ENCODE results near the gene PEAK1.

The PEAK1 gene

GRCh38 chr15:77392762-77393470, 27.0 kb downstream of the PEAK1 start:
- TF ChIP-seq, protein P1, sequence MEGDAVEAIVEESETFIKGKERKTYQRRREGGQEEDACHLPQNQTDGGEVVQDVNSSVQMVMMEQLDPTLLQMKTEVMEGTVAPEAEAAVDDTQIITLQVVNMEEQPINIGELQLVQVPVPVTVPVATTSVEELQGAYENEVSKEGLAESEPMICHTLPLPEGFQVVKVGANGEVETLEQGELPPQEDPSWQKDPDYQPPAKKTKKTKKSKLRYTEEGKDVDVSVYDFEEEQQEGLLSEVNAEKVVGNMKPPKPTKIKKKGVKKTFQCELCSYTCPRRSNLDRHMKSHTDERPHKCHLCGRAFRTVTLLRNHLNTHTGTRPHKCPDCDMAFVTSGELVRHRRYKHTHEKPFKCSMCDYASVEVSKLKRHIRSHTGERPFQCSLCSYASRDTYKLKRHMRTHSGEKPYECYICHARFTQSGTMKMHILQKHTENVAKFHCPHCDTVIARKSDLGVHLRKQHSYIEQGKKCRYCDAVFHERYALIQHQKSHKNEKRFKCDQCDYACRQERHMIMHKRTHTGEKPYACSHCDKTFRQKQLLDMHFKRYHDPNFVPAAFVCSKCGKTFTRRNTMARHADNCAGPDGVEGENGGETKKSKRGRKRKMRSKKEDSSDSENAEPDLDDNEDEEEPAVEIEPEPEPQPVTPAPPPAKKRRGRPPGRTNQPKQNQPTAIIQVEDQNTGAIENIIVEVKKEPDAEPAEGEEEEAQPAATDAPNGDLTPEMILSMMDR (IDR thresholded peaks at IDR 0.05; ENCODE audit: low read depth, low read length, missing control alignments) = no peak
- no peak for DNase-seq (ENCODE audit: extremely low read depth, low read depth)
- H3K4me3 ChIP-seq (replicated peaks; ENCODE audit: low read depth, low read length) = no peak overlapping the region

DNA sequence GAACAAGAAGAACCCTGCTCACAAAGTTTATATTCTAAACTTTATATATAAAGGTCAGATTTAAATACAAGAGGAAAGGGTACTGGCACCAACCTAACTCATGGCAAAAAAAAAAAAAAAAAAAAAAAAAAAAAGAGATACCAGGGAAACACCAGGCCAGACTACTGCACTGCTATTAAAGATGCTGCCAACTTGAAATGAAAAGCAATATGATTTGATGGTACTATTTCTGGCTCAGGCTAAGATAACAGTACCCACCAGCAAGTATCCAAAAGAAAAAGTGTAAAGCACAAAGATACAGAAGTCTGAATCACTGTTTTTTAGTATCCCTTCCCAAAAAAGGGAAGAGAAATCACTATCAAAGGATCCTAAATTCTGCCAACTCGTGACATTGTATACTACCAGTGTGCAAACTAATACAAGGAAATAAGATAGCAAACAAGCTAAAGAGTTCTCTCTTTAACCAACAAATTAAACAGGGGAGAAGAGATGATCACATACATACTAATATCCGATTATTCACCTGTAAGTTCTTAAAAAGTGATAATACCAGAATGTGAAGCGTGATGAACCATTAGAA, 28.4 kb downstream of the PEAK1 start:
- H3K4me3 ChIP-seq (replicated peaks; ENCODE audit: low read depth, low read length) = no peak overlapping the region
- TF ChIP-seq, protein P1 (IDR thresholded peaks at IDR 0.05; ENCODE audit: low read depth, low read length, missing control alignments) = no peak
- no peak for DNase-seq (ENCODE audit: extremely low read depth, low read depth)

DNA sequence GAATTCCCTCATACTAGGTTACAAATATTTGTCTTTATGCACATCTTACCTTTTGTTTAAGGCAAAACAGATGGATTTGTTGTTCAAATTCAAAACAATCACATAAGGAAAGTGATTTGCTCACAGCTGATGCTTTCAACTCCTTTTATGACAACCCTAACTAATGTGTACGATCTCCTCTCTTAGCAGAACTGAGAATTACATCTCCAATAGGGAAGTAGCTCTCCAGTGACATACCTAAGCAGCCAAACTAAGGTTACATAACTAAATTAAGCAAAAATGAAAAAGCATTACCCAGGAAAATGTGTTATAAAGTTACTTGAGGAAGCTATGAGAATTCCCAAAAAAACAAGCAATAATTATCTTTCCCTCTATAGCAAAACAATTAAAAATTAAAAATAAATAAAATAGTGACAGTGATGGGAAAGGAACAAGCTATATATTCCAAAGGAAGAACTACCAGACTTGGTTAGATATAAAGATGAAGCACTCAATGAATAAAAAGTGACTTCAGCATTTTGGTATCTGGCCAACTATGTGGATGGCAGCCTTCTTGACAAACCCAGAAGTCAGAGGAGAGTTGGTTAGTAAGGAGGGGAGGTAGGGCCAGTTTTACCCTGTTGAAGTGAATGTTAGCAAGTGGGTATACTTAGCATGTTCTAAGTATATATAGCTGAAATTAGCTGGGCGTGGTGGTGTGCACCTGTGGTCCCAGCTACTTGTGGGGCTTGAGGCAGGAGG, 32.4 kb downstream of the PEAK1 start:
- DNase-seq (ENCODE audit: extremely low read depth, low read depth) = no peak
- H3K4me3 ChIP-seq (replicated peaks; ENCODE audit: low read depth, low read length) = no peak overlapping the region
- TF ChIP-seq, protein P1 (IDR thresholded peaks at IDR 0.05; ENCODE audit: low read depth, low read length, missing control alignments) = no peak

- TF ChIP-seq, protein P1 (IDR thresholded peaks at IDR 0.05; ENCODE audit: low read depth, low read length, missing control alignments) = no peak
- no peak for DNase-seq (ENCODE audit: extremely low read depth, low read depth)
- H3K4me3 ChIP-seq (replicated peaks; ENCODE audit: low read depth, low read length) = no peak overlapping the region
These were observed 33.3 kb downstream of the PEAK1 start for GRCh38 chr15:77386626-77387025.

GRCh38 chr15:77384589-77385359, 35.1 kb downstream of the PEAK1 start:
- TF ChIP-seq, protein P1 (IDR thresholded peaks at IDR 0.05; ENCODE audit: low read depth, low read length, missing control alignments) = no peak
- no peak overlapping the region for H3K4me3 ChIP-seq (replicated peaks; ENCODE audit: low read depth, low read length)
- no peak for DNase-seq (ENCODE audit: extremely low read depth, low read depth)

GRCh38 chr15:77384086-77384485, 35.8 kb downstream of the PEAK1 start:
- no peak for DNase-seq (ENCODE audit: extremely low read depth, low read depth)
- no peak overlapping the region for H3K4me3 ChIP-seq (replicated peaks; ENCODE audit: low read depth, low read length)
- TF ChIP-seq, protein P1 (IDR thresholded peaks at IDR 0.05; ENCODE audit: low read depth, low read length, missing control alignments) = no peak

Measured in HFF-Myc (cell line).